HFF-Myc (cell line): ENCODE data around the gene PRPS1.
A peak's percentile ranks its signal among the peaks of the same experiment; 100 is the strongest.
"Not testable (repeated sequence)": the region's sequence is repeated elsewhere in the genome, so short reads cannot be mapped to it uniquely, and the experiment has no call there.

ENCODE experiments used
- DNase-seq: peaks from one replicate; pipeline ENCODE4 v3.0.0-alpha.2; 2011; ENCODE audit warnings: low read depth; ENCODE audit errors: extremely low read depth
- H3K4me3 ChIP-seq: replicated peaks from 2 replicates; pipeline ENCODE4 v1.5.1; 2011; ENCODE audit warnings: low read depth, mild to moderate bottlenecking, control low read depth, low read length
- TF ChIP-seq, protein P1 (sequence below): IDR thresholded peaks from 2 replicates; pipeline ENCODE4 v1.5.1; 2012; ENCODE audit warnings: mild to moderate bottlenecking, low read depth, low read length, control low read depth; ENCODE audit errors: missing control alignments

The PRPS1 gene

DNA sequence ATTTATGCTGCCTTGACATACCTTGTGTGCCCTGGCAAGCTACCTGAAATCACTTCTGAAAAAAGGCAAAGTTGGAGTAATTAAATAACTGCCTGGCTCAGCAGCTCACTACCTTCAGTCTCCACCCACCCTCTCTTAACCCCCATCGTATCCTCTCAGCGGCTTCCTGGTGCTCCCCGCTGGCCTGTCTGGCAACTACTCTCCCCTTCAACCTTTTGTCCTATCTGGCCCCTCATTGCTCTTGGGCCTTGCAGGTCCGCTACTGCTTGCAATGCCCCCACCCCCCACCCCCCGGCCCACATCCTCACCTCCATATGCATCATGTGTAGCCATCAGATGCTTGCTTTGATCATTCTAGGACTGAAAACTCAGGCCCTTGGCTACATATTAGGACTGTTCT lies 34.5 kb downstream of the PRPS1 start:
- no peak for DNase-seq
- TF ChIP-seq, protein P1, sequence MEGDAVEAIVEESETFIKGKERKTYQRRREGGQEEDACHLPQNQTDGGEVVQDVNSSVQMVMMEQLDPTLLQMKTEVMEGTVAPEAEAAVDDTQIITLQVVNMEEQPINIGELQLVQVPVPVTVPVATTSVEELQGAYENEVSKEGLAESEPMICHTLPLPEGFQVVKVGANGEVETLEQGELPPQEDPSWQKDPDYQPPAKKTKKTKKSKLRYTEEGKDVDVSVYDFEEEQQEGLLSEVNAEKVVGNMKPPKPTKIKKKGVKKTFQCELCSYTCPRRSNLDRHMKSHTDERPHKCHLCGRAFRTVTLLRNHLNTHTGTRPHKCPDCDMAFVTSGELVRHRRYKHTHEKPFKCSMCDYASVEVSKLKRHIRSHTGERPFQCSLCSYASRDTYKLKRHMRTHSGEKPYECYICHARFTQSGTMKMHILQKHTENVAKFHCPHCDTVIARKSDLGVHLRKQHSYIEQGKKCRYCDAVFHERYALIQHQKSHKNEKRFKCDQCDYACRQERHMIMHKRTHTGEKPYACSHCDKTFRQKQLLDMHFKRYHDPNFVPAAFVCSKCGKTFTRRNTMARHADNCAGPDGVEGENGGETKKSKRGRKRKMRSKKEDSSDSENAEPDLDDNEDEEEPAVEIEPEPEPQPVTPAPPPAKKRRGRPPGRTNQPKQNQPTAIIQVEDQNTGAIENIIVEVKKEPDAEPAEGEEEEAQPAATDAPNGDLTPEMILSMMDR = no peak
- no peak overlapping the region for H3K4me3 ChIP-seq

DNA sequence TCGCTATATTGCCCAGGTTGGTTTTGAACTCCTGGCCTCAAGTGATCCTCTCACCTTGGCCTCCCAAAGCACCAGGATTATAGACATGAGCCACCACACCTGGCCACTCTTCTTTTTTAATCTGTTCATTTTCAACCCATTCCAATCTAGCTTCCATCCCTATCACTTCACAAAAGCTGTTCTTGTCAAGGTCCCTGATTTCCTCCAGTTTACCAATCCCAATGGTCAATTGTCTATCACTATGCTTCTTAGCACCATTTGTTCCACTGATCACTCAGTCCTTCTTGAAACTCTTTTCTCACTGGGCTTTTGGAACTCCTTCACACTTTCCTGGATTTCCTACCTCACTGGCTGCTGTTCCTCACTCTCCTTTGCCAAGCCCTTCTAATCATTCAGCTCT lies 38.6 kb downstream of the PRPS1 start:
- H3K4me3 ChIP-seq = no peak overlapping the region
- DNase-seq = no peak
- TF ChIP-seq, protein P1 = no peak

DNA sequence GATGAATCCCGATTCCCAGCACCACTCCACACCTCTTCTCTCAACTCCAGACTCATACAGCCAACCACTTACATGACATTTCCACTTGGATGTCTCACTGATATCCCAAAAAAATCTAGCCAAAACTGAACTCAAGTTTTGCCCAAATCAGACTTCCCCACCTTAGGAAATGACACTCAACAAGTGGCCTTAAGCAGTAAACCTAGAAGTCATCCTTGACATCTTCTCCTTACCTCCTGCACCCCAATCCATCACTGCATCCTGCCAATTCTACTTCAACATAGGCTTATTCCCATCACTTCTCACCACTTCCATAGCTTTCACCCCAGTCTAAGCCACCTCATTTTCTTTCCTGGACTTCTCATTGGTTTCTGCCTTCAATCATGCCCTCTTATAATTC lies 39.1 kb downstream of the PRPS1 start:
- no peak overlapping the region for H3K4me3 ChIP-seq
- TF ChIP-seq, protein P1 = no peak
- DNase-seq = no peak

DNA sequence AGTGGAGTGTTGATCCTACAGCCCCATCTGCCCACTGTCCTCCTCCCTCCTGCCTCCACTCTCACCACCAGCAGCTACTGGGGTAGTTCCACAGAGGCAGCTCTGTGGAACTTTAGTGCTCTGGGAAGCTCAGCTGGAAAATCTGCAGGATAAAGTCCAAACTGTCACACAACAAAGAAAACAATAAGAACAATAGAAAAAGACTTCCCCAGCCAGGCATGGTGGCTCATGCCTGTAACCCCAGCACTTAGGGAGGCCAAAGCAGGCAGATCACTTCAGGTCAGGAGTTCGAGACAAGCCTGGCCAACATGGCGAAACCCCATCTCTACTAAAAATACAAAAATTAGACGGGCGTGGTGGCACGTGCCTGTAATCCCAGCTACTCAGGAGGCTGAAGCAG lies 40.4 kb downstream of the PRPS1 start:
- not testable (repeated sequence) for DNase-seq, H3K4me3 ChIP-seq

DNA sequence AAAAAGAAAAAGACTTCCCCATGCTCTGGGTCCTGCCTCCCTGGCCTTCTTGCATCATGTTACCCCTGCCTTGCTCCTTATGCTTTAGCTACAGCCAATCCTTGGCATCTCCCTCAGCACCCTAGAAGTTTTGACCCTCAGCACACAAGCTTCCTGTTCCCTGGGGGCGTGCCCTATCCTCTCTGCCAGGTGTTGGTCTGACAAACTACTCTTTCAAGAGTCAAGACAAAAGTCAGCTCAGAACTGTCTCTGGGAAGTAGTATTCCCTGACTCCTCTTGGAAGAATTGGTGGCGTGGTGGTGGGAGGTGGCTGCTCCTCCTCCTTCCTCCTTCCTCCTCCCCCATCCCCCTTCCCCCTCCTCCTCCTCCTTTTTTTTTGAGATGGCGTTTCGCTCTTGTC lies 41.0 kb downstream of the PRPS1 start:
- TF ChIP-seq, protein P1 = no peak
- H3K4me3 ChIP-seq = no peak overlapping the region
- no peak for DNase-seq

DNA sequence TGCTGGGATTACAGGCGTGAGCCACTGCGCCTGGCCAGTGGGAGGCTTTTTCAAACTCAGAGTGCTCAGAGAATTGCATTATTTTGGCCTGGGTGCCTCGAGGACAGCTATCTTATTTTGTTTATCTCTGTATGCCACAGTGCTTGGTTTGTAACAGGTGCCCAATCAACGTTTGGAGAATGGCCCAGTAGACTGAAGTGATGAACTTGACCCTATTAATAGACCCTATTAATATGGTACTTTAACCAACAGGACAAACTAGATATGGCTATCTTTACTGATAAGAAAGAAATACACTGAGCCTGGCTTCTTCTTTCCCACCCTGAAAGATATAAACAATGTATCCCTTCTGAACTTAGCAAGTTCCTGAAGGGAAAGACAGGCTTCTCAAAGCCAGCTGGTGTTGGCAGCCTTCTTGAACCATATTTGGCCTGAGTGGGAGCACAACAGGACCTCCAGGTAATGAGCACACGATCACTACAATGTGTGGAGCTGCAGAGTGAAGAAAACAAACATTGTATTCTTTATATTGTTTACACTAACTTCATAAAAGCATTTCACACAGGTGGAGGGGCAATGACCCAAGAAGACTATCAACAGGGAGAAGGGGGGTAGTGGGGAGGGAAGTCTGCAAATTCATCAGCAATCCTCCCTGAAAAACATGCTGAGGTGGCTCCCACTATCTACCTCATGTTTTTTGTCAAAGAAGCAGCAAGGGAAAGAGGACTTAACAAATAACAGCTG lies 41.7 kb downstream of the PRPS1 start:
- no peak for DNase-seq
- no peak overlapping the region for H3K4me3 ChIP-seq
- TF ChIP-seq, protein P1 = no peak

DNA sequence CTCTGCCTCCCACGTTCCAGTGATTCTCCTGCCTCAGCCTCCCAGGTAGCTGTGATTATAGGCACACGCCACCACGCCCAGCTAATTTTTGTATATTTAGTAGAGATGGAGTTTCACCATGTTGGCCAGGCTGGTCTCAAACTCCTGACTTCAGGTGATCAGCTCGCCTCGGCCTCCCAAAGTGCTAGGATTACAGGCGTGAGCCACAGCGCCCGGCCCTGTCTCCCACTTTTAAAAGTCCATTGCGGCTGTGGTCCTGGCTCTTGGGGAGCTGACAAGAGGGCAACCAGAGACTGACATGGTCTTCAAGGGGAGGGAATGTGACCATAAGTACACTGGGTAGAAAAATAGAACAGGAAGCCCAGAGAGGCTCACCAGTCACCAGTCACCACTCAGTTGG lies 42.9 kb downstream of the PRPS1 start:
- not testable (repeated sequence) for DNase-seq, H3K4me3 ChIP-seq

DNA sequence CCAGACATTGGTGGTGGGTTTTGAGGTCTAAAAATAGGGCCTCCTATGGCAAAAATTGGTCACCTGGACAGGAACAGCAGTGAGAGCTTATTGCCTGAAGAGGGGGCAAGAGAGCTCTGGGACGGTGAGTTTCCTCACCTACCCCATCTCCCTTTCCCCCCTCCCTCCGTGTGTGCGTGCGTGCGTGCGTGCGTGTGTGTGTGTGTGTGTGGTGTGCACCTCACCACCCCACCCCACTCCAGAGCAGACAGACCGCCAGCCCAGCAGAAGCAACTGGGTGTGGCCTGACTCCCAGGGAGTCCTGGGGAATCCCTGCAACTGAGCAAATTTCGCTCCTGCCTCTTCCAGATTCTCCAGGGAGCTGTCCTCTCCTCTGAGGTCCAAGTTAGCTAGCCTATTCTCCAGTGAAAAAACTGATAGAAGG lies 44.7 kb downstream of the PRPS1 start:
- H3K4me3 ChIP-seq = no peak overlapping the region
- DNase-seq = no peak
- TF ChIP-seq, protein P1 = peak; percentile 55
